SK-N-SH (cell line): ENCODE data around the gene CYP2F1. TPM values are rescaled to one million over a fixed set of nuclear protein-coding genes. Genes with fewer than 3 reads are reported as not detected.

Experiments
- CTCF ChIA-PET: fragments of 300-600, 350-600 bp; formaldehyde crosslinking; extraction: SDS; loops from one replicate; lab custom pipeline; 2021; lab: Yijun Ruan, JAX
- POLR2A ChIA-PET: fragments of 350-600 bp; sonication (Branson Sonifier 250); formaldehyde crosslinking; extraction: SDS; loops from one replicate; lab custom pipeline; 2020; ENCODE audit warnings: antibody characterized with exemption, inconsistent platforms; lab: Yijun Ruan, JAX
- DNase-seq: peaks from one replicate; pipeline ENCODE4 v3.0.0; 2012
- H2AFZ ChIP-seq: fragments of 200-600 bp; sonication (generic); 2 replicates; pipeline ENCODE4 v1.8.1; 2016; ENCODE audit warnings: antibody characterized with exemption, mild to moderate bottlenecking, low read depth
- H3F3A ChIP-seq: fragments of 200-600 bp; sonication (generic); replicated peaks from 2 replicates; pipeline ENCODE3; 2016; ENCODE audit warnings: antibody characterized with exemption, mild to moderate bottlenecking; ENCODE audit not compliant: insufficient read depth
- H3K27ac ChIP-seq, 2 experiments: fragments of 200-500 bp in 1 of 2; fragments of 200-600 bp in 1 of 2; sonication (Bioruptor generic) in 1 of 2; sonication (generic), shearing (Covaris generic) in 1 of 2; 2 replicates each; pipeline versions ENCODE4 v1.5.1 to v1.6.1; 2014 to 2016; ENCODE audit warnings: low read depth in 2 of 2, inconsistent platforms in 1 of 2, low read length in 1 of 2, mild to moderate bottlenecking in 1 of 2, mixed read lengths in 1 of 2
- H3K27me3 ChIP-seq: fragments of 200-600 bp; sonication (generic), shearing (Covaris generic); 2 replicates; pipeline ENCODE4 v1.6.1; 2016; ENCODE audit warnings: mixed run types; ENCODE audit not compliant: insufficient read depth
- H3K36me3 ChIP-seq, 2 experiments: fragments of 200-500 bp in 1 of 2; fragments of 200-600 bp in 1 of 2; sonication (Bioruptor generic) in 1 of 2; sonication (generic) in 1 of 2; replicated peaks in 1 of 2; 2 replicates each; pipeline versions ENCODE3 to v1.5.1; 2014 to 2016; ENCODE audit warnings: low read length in 1 of 2, mild to moderate bottlenecking in 1 of 2; ENCODE audit not compliant: insufficient read depth in 2 of 2, control insufficient read depth in 1 of 2
- H3K4me1 ChIP-seq, 2 experiments: fragments of 200-500 bp in 1 of 2; fragments of 200-600 bp in 1 of 2; sonication (Bioruptor generic) in 1 of 2; sonication (generic), shearing (Covaris generic) in 1 of 2; 2 replicates each; pipeline versions ENCODE4 v1.5.1 to v1.6.1; 2014 to 2016; ENCODE audit warnings: low read depth in 1 of 2, low read length in 1 of 2, mixed run types in 1 of 2; ENCODE audit not compliant: insufficient read depth in 2 of 2, control insufficient read depth in 1 of 2
- H3K4me2 ChIP-seq: fragments of 200-600 bp; sonication (generic), shearing (Covaris generic); 2 replicates; pipeline ENCODE4 v1.6.1; 2017; ENCODE audit warnings: mixed run types
- H3K4me3 ChIP-seq, 2 experiments: fragments of 200-500 bp in 1 of 2; fragments of 200-600 bp in 1 of 2; sonication (Bioruptor generic) in 1 of 2; sonication (generic), shearing (Covaris generic) in 1 of 2; 2 replicates each; pipeline versions ENCODE4 v1.5.1 to v1.8.1; 2014 to 2016; ENCODE audit warnings: low read depth in 2 of 2, inconsistent platforms in 1 of 2, low read length in 1 of 2, mild to moderate bottlenecking in 1 of 2, mixed read lengths in 1 of 2, moderate library complexity in 1 of 2
- H3K79me2 ChIP-seq: fragments of 200-600 bp; sonication (generic); 2 replicates; pipeline ENCODE4 v1.8.1; 2017; ENCODE audit warnings: mild to moderate bottlenecking; ENCODE audit not compliant: insufficient read depth
- H3K9ac ChIP-seq: fragments of 200-600 bp; sonication (generic); 2 replicates; pipeline ENCODE4 v1.6.1; 2017; ENCODE audit warnings: mixed run types
- H3K9me2 ChIP-seq: fragments of 200-600 bp; sonication (generic); 2 replicates; pipeline ENCODE4 v1.6.1; 2017; ENCODE audit warnings: mixed run types
- H3K9me3 ChIP-seq: fragments of 200-600 bp; sonication (generic); 2 replicates; pipeline ENCODE4 v1.6.1; 2017; ENCODE audit warnings: mixed run types, mild to moderate bottlenecking, moderate library complexity
- H4K20me1 ChIP-seq: fragments of 200-600 bp; sonication (generic); 2 replicates; pipeline ENCODE4 v1.6.1; 2017; ENCODE audit warnings: mild to moderate bottlenecking, mixed run types; ENCODE audit not compliant: insufficient read depth
- CHD2 ChIP-seq: fragments of 150-350 bp; IDR thresholded peaks from 2 replicates; pipeline ENCODE4 v1.6.1; 2018; ENCODE audit warnings: low read length; ENCODE audit not compliant: partially characterized antibody
- ELF1 ChIP-seq: IDR thresholded peaks from 2 replicates; pipeline ENCODE4 v1.4.0; 2012
- FOSL2 ChIP-seq: IDR thresholded peaks from 2 replicates; pipeline ENCODE4 v1.4.0; 2012; ENCODE audit warnings: low read depth, mild to moderate bottlenecking, moderate library complexity, borderline replicate concordance
- FOXM1 ChIP-seq: IDR thresholded peaks from 2 replicates; pipeline ENCODE4 v1.4.0; 2012; ENCODE audit warnings: low read depth, mild to moderate bottlenecking
- GABPA ChIP-seq: IDR thresholded peaks from 2 replicates; pipeline ENCODE4 v1.4.0; 2012; ENCODE audit warnings: low read depth, mild to moderate bottlenecking
- GATA2 ChIP-seq: sonication (generic); formaldehyde crosslinking; IDR thresholded peaks from 2 replicates; pipeline ENCODE4 v1.5.0; 2020; ENCODE audit warnings: mild to moderate bottlenecking, missing genetic modification reagents
- IRF3 ChIP-seq: fragments of 150-350 bp; IDR thresholded peaks from 2 replicates; pipeline ENCODE4 v1.6.1; 2016; ENCODE audit warnings: mild to moderate bottlenecking, low read depth, low read length
- MAX ChIP-seq: IDR thresholded peaks from 2 replicates; pipeline ENCODE4 v1.4.0; 2012; ENCODE audit warnings: low read depth
- MEF2A ChIP-seq: IDR thresholded peaks from 2 replicates; pipeline ENCODE4 v1.4.0; 2012; ENCODE audit warnings: low read depth, borderline replicate concordance
- NFIC ChIP-seq: IDR thresholded peaks from 2 replicates; pipeline ENCODE4 v1.4.0; 2012; ENCODE audit warnings: borderline replicate concordance
- NRF1 ChIP-seq: IDR thresholded peaks from 2 replicates; pipeline ENCODE4 v1.6.1; 2012; ENCODE audit warnings: low read depth, mild to moderate bottlenecking, low read length
- POLR2AphosphoS5 ChIP-seq: IDR thresholded peaks from 2 replicates; pipeline ENCODE4 v1.6.1; 2012; ENCODE audit warnings: low read depth, low read length
- RAD21 ChIP-seq: IDR thresholded peaks from 2 replicates; pipeline ENCODE4 v1.6.1; 2012; ENCODE audit warnings: mild to moderate bottlenecking, low read length
- REST ChIP-seq: IDR thresholded peaks from 2 replicates; pipeline ENCODE4 v1.6.1; 2012; ENCODE audit warnings: mild to moderate bottlenecking, low read depth, low read length, moderate library complexity
- RXRA ChIP-seq: IDR thresholded peaks from 2 replicates; pipeline ENCODE4 v1.4.0; 2012; ENCODE audit warnings: low read depth, mild to moderate bottlenecking, borderline replicate concordance
- SMC3 ChIP-seq: IDR thresholded peaks from 2 replicates; pipeline ENCODE4 v1.6.1; 2012; ENCODE audit warnings: low read depth, low read length, improper control_type of control experiment
- TEAD4 ChIP-seq: IDR thresholded peaks from 2 replicates; pipeline ENCODE4 v1.4.0; 2012; ENCODE audit warnings: mild to moderate bottlenecking, borderline replicate concordance; ENCODE audit not compliant: insufficient read depth
- USF1 ChIP-seq: IDR thresholded peaks from 2 replicates; pipeline ENCODE4 v1.4.0; 2012; ENCODE audit warnings: low read depth, borderline replicate concordance
- USF2 ChIP-seq: fragments of 150-350 bp; IDR thresholded peaks from 2 replicates; pipeline ENCODE4 v1.6.1; 2017; ENCODE audit warnings: antibody characterized with exemption, low read length, low read depth, borderline replicate concordance
- YY1 ChIP-seq: IDR thresholded peaks from 2 replicates; pipeline ENCODE4 v1.4.0; 2012; ENCODE audit warnings: low read depth, mild to moderate bottlenecking
- ZBTB33 ChIP-seq: IDR thresholded peaks from 2 replicates; pipeline ENCODE4 v1.4.0; 2012; ENCODE audit warnings: low read depth, borderline replicate concordance
- WGBS: methylation state at CpG from one replicate; pipeline ENCODE4 v1.1.6; 2017; ENCODE audit warnings: low lambda C conversion rate; 5-methylcytosine and 5-hydroxymethylcytosine counted together
- polyA plus RNA-seq, 3 experiments: library from polyadenylated mRNA; depleted of rRNA; stranded (reverse); fragments of >200 nt; gene quantifications; 2 replicates each; pipeline ENCODE4 v1.2.3, GENCODE V29; 2012

The CYP2F1 gene
- polyA plus RNA-seq, 1 of the 3 experiments (the other 2 are of a cell fraction), result not detected

GRCh38 chr19:41096353-41096752 is 17.9 kb upstream of the CYP2F1 start:
- Histone ChIP-seq H3K9me2 (no peaks in the 10 kb centered on the region), H3K27ac (no peak overlapping the region), H3K79me2 (no peaks in the 10 kb centered on the region), H3K27me3 (peaks cover 48% of the 10 kb centered on the region), H3K36me3 (no peaks in the 10 kb centered on the region), H3K4me1 (no peaks in the 10 kb centered on the region), H3K9me3 (no peaks in the 10 kb centered on the region), H3K4me3 (no peak overlapping the region), H2AFZ (no peak overlapping the region), H3F3A (no peaks in the 10 kb centered on the region), H3K9ac (no peak overlapping the region), H3K4me2 (no peak overlapping the region), H4K20me1 (no peaks in the 10 kb centered on the region)
- WGBS, result 23% methylated on average over 7 of the region's 7 CpGs
- ChIA-PET CTCF (interaction anchor here (0.9 kb wide), 1 partner anchor 156 kb away, joined by 3 read pairs; no protein-coding TSS in a partner anchor), POLR2A (no interaction called here)
- no peak for DNase-seq
- TF ChIP-seq FOXM1, result no peak
- no peak for TF ChIP-seq FOSL2

- H4K20me1 ChIP-seq, result no peaks in the 10 kb centered on the region
- 2% methylated on average over 2 of the region's 2 CpGs for WGBS
- H3K27ac ChIP-seq, result no peak overlapping the region
- ChIA-PET POLR2A (no interaction called here), CTCF (interaction anchor here (0.9 kb wide), 1 partner anchor 157 kb away, joined by 3 read pairs; no protein-coding TSS in a partner anchor)
- peaks cover 45% of the 10 kb centered on the region for H3K27me3 ChIP-seq
- H3K36me3 ChIP-seq, result no peaks in the 10 kb centered on the region
- H3F3A ChIP-seq, result no peaks in the 10 kb centered on the region
- no peaks in the 10 kb centered on the region for H3K9me3 ChIP-seq
- no peaks in the 10 kb centered on the region for H3K79me2 ChIP-seq
- H3K4me1 ChIP-seq, result no peaks in the 10 kb centered on the region
- H3K4me2 ChIP-seq, result no peak overlapping the region
- DNase-seq, result no peak
- no peaks in the 10 kb centered on the region for H3K9me2 ChIP-seq
- no peak overlapping the region for H2AFZ ChIP-seq
- no peak overlapping the region for H3K9ac ChIP-seq
- TF ChIP-seq RXRA (no peak), USF2 (no peak), REST (no peak), CHD2 (no peak), TEAD4 (no peak), RAD21 (no peak), ELF1 (no peak), ZBTB33 (no peak), IRF3 (no peak), GABPA (no peak), NFIC (no peak), NRF1 (no peak), POLR2AphosphoS5 (no peak), SMC3 (no peak), GATA2 (no peak), YY1 (no peak), USF1 (no peak), MAX (no peak), MEF2A (no peak)
- H3K4me3 ChIP-seq, result no peak overlapping the region
Observed at GRCh38 chr19:41097302-41097701, 16.9 kb upstream of the CYP2F1 start.
